Activated CD8-positive, alpha-beta memory T cell treated with anti-CD3 and anti-CD28 coated beads, Interleukin-2, amount 50 U/mL, for 1 hour (primary cell): ENCODE results near the gene SPNS2.

Source experiments
- DNase-seq: peaks from one replicate; pipeline ENCODE4 v3.0.0-alpha.2; 2020; ENCODE audit errors: extremely low read depth

SPNS2 gene

GRCh38 chr17:4549781-4550533, 51.3 kb downstream of the SPNS2 start:
- DNase-seq = no peak

GRCh38 chr17:4550534-4551039, 51.9 kb downstream of the SPNS2 start:
- DNase-seq = no peak

- no peak for DNase-seq
Observed at GRCh38 chr17:4551141-4551540, 52.5 kb downstream of the SPNS2 start.

- no peak for DNase-seq
Observed at GRCh38 chr17:4551796-4552525, 53.3 kb downstream of the SPNS2 start.

GRCh38 chr17:4553669-4554068, 55.0 kb downstream of the SPNS2 start:
- no peak for DNase-seq

DNA sequence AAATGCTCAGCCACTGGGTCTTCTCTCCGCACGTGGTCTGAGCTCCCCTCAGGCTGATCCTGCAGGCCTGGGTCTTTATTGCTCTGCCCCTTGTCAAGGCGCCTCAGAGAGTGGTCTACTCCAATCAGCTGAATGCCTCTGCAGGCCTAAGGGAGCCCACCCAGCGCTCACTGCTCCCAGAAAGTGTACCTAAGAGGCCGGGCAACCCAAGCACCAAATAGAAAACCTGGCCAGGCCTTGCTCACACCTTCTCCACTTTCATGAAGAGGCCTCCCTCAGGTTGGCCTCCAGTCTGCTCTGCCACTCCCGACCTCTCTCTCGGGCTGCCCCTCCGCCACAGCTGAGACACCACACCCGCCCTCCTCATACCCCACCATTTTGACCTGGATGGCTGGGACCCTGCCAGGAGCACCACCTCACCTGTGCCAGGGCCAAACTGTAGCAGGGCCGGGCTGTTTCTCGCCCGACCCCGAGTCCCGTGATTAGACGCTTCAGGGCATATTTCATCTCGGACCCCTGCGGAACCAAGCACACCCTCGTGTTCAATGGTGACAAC, 55.8 kb downstream of the SPNS2 start:
- no peak for DNase-seq

- peak; percentile 93 for DNase-seq
Observed at GRCh38 chr17:4554997-4555799, 56.5 kb downstream of the SPNS2 start, which contains the start of gene MYBBP1A. Gene MYBBP1A, minus strand, starts transcription at chr17:4555384. Its CDS starts 60 bp downstream, at chr17:4555324.

- no peak for DNase-seq
Observed at GRCh38 chr17:4555873-4556759, 57.4 kb downstream of the SPNS2 start.

DNA sequence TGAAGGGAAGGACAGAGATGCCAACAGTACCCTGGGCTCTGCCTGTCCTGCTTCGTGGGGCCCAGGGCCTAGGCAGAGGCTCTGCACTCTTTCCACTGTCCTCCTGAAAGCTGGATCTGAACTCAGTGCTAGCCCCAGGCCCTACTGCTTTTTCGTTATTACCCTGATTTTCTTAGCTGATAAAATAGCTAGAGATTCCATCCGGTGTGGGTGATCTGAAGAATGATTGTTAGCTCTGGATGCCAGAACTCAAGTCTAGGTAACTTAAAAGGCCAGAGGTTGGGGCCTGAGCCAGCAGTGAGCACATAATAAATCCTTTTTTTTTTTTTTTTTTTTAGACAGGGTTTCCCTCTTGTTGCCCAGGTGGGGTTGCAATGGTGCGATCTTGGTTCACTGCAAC, 58.3 kb downstream of the SPNS2 start:
- no peak for DNase-seq

DNA sequence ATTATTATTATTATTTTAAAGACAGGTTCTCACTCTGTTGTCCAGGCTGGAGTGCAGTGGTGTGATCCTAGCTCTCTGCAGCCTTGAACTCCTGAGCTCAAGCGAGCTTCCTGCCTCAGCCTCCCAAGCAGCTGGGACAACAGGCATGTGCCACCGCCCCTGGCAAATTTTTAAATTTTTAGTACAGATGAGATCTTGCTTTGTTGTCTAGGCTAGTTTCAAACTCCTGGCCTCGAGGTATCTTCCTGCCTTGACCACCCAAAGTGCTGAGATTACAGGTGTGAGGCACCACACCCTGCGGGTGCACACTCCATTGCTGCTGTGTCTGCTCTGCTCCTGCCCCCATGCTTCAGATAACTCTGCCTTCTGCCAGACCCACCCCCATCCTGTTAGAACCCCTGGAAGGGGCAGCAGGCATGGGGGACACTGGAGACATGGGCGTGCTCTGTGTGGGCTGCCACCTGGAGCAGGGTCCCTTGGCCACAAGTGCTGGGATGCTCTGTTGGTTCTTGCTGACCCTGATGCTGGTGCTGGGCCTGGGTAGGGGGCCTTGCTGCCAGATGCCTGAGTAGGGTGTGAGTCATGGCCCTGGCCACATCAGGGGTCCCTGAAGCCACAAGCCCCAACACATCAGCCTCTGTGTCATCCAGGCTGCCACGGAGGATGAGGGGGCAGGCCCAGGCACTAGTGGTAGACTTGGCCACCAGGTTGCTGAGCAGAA, 59.1 kb downstream of the SPNS2 start:
- no peak for DNase-seq

GRCh38 chr17:4558347-4558971, 59.8 kb downstream of the SPNS2 start:
- no peak for DNase-seq

- no peak for DNase-seq
Observed at GRCh38 chr17:4559139-4559791, 60.6 kb downstream of the SPNS2 start.

- no peak for DNase-seq
Observed at GRCh38 chr17:4559966-4560365, 61.3 kb downstream of the SPNS2 start.

GRCh38 chr17:4560421-4560820, 61.7 kb downstream of the SPNS2 start, which contains the start of gene GGT6:
Gene GGT6, minus strand, starts transcription at chr17:4560577. Its CDS starts 56 bp downstream, at chr17:4560521.
- DNase-seq = no peak

DNA sequence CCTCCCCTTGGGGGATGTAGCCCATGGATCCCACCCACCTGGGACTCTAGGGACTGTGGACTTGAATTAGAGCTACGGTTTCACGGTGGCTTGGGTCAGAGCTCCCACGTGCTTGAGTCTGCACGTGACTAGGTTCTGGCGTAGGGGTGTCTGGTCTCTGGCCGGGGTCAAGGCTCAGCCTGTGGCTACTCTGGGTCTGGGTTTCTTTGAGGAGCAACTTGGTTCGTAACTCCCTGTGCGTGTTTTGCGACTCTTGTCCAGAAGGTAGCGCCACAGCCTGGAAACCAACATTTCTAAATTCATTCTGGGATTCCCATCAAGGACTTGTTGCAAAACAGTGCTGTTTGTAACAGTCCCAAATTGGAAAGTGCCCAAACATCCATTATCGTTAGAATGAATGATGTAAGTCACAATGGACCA, 62.2 kb downstream of the SPNS2 start:
- no peak for DNase-seq

- no peak for DNase-seq
Observed at GRCh38 chr17:4562015-4562969, 63.6 kb downstream of the SPNS2 start.

DNA sequence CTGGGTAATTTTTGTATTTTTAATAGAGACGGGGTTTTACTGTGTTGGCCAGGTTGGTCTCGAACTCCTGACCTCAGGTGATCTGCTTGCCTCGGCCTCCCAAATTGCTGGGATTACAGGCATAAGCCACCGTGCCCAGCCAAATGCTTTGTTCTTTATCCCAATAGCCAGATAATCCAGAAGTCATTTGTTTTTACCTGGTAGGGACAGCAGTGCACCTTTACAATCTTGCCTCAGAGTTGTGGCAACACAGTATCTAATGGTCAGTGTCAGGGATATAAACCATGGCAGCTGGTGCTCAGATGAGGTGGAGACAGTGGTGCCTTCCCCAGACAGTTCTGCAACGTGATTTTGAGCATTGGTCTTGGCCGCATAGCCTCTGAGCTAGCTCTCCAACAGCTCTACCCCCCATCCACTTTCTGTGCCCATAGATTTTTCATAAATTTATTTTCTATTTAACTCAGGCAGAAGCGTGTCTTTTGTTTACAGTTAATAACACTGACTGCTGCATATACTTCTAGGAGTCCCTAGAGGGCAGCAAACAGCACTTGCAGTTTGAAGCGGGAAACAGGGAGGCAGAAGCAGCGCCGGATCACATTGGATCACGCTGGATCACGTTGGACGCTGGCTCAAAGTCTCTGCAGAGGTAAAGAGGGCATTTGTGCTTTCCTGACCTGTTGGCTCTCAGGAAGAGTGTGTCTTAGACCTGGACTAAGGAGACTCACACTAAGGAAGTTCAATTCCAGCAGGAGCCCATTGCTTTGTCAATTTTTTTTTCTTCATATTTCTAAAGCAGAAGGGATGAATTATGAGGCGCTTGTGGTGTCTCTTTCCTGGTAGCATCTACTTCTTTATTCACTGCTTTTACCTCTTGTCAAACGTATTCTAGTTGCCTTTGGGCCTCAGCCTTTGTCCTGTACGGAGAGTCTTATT, 66.8 kb downstream of the SPNS2 start:
- no peak for DNase-seq
